H54 (cell line): ENCODE data around the gene RPL31.
A peak's percentile ranks its signal among the peaks of the same experiment; 100 is the strongest.
"Not testable (repeated sequence)": the region's sequence is repeated elsewhere in the genome, so short reads cannot be mapped to it uniquely, and the experiment has no call there.

Source experiments
- DNase-seq: peaks from one replicate; pipeline ENCODE4 v3.0.0; 2011; ENCODE audit warnings: low spot score, mixed read lengths; ENCODE audit not compliant: insufficient read length
- FAIRE-seq: peaks from 3 replicates; lab custom pipeline; 2011; peaks lifted over from hg19 to GRCh38; lab: Jason Lieb, UNC
- POLR2A ChIP-seq: IDR thresholded peaks from 2 replicates; pipeline ENCODE4 v1.6.1; 2011; ENCODE audit warnings: low read depth, mild to moderate bottlenecking, low read length

Gene RPL31

GRCh38 chr2:101038455-101039255 lies 36.6 kb downstream of the RPL31 start:
- FAIRE-seq (no peak), DNase-seq (no peak)
- TF ChIP-seq POLR2A: no peak

DNA sequence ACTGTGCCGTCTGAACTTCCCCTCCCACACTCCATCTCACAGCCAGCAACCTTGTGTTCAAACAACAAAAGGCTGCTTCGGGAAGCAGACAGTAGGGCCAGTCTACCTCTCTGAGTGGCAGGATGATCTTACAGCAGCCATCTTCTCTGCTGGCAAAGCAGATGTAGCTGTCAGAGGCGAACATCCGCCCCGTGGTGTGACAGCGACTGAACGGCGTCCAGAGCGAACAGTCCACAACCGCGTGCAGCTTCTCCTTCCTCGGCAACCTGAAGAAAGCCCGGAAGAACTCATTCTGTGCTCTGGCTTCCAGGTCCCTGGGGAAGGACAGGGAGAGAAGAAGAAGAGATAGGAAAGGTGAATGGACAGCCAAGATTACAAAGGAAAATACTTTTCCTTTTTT lies 38.0 kb downstream of the RPL31 start:
- FAIRE-seq (no peak), DNase-seq (no peak)
- no peak for TF ChIP-seq POLR2A

GRCh38 chr2:101040761-101041160 lies 38.7 kb downstream of the RPL31 start:
- DNase-seq: no peak
- no peak for TF ChIP-seq POLR2A
- FAIRE-seq: no peak

DNA sequence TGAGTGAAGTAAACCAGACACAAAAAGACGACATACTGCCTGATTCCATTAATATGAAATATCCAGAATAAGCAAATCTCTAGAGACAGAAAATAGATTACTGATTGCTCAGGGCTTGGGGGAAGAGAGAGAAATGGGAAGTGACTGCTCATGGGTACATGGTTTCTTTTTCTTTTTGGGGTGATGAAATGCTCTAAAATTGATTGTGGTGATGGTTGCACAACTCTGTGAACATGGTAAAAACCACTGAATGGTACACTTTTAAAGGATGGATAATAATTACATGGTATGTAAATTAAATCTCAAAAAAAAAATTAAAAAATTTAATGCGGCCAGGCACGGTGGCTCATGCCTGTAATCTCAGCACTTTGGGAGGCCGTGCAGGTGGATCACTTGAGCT lies 39.3 kb downstream of the RPL31 start:
- TF ChIP-seq POLR2A: no peak
- DNase-seq: no peak
- no peak for FAIRE-seq

DNA sequence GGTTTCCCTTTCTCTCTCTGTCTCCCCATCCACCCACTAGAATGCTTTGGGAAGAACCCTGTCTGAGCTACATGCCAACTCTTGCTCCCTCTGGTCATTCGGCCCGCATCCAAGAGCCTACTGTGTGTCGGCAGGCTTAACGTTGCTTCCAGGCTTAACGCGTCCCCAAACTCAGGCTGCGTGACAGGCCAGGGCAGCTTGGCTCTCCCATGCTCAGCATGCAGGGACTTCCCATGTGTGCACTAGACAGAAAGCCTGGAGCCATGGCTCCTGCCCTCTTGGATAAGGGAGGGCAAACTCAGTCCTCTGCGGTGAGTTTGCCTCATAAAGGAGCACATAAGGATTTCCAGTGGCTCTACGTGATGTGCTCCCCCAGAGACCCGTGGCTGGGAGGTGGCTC lies 43.2 kb downstream of the RPL31 start:
- DNase-seq: no peak
- FAIRE-seq: no peak
- no peak for TF ChIP-seq POLR2A

DNA sequence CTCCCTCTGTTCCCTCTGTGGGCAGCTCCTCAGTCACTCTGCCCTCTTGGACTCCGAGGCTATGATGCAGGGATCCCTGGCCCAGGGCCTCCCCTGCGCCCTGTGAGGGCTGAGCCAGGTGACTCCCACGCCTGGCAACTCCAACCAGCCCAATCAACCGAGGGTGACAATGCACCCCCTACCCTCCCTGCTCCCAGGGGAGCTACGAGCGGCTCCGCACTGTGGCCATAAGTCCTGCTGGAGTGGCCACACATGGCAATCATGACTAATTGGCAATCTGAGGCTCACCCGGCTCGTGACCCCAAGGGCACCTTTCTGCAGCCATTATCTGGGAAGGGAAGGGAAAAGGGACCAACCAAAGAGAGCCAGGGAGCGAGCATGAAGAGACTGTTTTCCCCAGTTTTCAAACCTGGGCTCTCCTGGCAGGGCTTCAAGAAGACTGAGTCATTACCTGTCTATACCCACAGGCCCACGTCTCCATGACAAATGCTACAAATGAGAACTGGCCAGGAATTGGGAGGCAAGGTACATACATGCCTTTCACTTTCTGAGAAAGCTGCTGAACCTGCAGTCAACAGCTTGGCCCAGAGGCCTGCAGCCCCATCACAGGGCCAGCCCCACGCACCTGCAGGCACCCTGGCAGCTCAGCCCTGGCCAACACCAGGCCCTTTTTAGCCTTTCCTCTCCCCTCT lies 45.1 kb downstream of the RPL31 start:
- peak; percentile 65 for FAIRE-seq
- DNase-seq: peak; percentile 63
- no peak for TF ChIP-seq POLR2A

DNA sequence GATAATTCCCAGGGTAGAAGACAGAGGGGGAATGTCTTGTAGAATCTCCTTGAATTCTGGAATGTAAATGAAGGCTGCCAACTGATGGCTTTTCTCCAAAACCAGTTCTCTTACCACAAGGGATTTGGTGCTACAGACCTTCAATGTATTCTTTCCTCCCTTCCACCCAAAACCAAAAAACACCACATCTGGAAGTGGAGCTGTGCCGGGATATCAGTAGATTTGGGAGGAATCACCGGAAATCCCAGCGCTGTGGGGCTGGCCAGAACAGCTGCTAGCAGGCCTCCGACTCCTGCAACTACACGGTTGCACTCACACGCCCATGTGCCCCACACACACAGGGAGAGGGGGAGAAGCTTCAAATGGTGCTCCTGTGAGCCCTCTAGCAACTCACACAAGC lies 45.7 kb downstream of the RPL31 start:
- FAIRE-seq: no peak
- DNase-seq: no peak
- no peak for TF ChIP-seq POLR2A

DNA sequence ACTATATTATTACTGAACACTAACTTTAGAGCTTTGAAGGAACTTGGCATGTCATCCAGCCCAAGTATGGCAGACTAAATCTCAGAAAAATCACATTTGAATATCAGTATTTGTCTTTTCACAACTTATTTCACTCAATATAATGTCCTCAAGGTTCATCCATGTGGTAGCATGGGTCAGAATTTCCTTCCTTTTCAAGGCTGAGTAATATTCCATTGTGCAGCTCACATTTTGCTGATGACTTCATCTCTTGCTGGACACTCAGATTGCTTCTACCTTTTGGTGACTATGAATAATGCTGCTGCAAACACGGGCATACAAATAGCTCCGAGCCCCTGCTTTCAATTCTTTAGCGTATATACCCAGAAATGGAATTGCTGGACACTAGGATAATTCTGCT lies 46.7 kb downstream of the RPL31 start:
- TF ChIP-seq POLR2A: no peak
- DNase-seq: no peak
- no peak for FAIRE-seq

DNA sequence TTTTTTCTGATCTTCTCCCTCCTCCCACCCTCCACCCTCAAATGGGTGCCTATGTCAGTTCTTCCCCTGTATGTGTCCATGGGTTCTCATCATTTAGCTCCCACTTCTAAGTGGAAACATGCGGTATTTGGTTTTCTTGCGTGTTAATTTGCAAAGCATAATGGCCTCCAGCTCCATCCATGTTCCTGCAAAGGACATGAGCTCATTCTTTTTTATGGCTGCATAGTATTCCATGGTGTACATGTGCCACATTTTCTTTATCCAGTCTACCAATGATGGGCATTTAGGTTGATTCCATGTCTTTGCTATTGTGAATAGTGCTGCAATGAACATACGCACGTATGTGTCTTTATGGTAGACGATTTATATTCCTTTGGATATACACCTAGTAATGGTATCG lies 48.8 kb downstream of the RPL31 start:
- DNase-seq, FAIRE-seq: not testable (repeated sequence)

DNA sequence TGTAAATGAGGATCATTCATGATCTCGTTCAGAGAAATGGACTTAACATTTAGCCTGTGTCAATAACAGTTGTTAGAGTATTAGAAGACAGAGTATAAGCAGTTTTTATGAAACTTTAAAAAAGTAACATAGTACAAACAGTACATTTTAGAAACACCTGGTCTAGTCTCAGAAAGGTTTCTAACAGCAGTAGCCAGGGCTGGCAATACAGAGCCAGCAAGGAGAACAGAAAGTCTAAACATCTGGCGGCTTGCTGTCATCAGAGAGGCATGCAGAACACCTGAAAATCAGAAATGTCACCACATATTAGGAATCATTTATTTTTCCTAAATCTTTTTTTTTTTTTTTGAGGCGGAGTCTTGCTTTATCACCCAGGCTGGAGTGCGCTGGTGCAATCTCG lies 50.1 kb downstream of the RPL31 start:
- no peak for FAIRE-seq
- TF ChIP-seq POLR2A: no peak
- DNase-seq: no peak

GRCh38 chr2:101053117-101053516 lies 51.0 kb downstream of the RPL31 start:
- TF ChIP-seq POLR2A: no peak
- DNase-seq (no peak), FAIRE-seq (no peak)
